ENCODE results near the gene TRRAP.
"Not testable (repeated sequence)": the region's sequence is repeated elsewhere in the genome, so short reads cannot be mapped to it uniquely, and the experiment has no call there.

TRRAP gene

GRCh38 chr7:98878365-98879197 is at the start of gene TRRAP:
Gene TRRAP (plus strand): TSS chr7:98878532. CDS start chr7:98881151, 2,619 bp downstream.
- peak; percentile 72 for DNase-seq

GRCh38 chr7:98830972-98831548 is 47.3 kb upstream of the TRRAP start:
- DNase-seq: no peak

GRCh38 chr7:98831641-98832221 is 46.6 kb upstream of the TRRAP start:
- DNase-seq: no peak

- DNase-seq: no peak
Observed at GRCh38 chr7:98833022-98833421, 45.3 kb upstream of the TRRAP start.

GRCh38 chr7:98834949-98835348 is 43.4 kb upstream of the TRRAP start:
- DNase-seq: no peak

GRCh38 chr7:98836811-98837629 is 41.3 kb upstream of the TRRAP start:
- no peak for DNase-seq

GRCh38 chr7:98837630-98837972 is 40.7 kb upstream of the TRRAP start:
- no peak for DNase-seq

- DNase-seq: no peak
Observed at GRCh38 chr7:98840096-98840495, 38.2 kb upstream of the TRRAP start.

GRCh38 chr7:98840722-98841121 is 37.6 kb upstream of the TRRAP start:
- no peak for DNase-seq

GRCh38 chr7:98841179-98841997 is 36.9 kb upstream of the TRRAP start:
- peak; percentile 35 for DNase-seq

GRCh38 chr7:98842552-98842951 is 35.8 kb upstream of the TRRAP start:
- DNase-seq: not testable (repeated sequence)

GRCh38 chr7:98848918-98849317 is 29.4 kb upstream of the TRRAP start:
- DNase-seq: no peak

GRCh38 chr7:98852826-98853225 is 25.5 kb upstream of the TRRAP start:
- no peak for DNase-seq

GRCh38 chr7:98855610-98856422 is 22.5 kb upstream of the TRRAP start:
- DNase-seq: no peak

GRCh38 chr7:98860071-98860470 is 18.3 kb upstream of the TRRAP start:
- no peak for DNase-seq

GRCh38 chr7:98862203-98862602 is 16.1 kb upstream of the TRRAP start:
- DNase-seq: no peak

- no peak for DNase-seq
Observed at GRCh38 chr7:98862716-98863420, 15.5 kb upstream of the TRRAP start.

GRCh38 chr7:98863601-98864000 is 14.7 kb upstream of the TRRAP start:
- no peak for DNase-seq

- no peak for DNase-seq
Observed at GRCh38 chr7:98864731-98865453, 13.4 kb upstream of the TRRAP start.

- no peak for DNase-seq
Observed at GRCh38 chr7:98866351-98866750, 12.0 kb upstream of the TRRAP start.
